Kidney tubule cell (primary cell): ENCODE results near the gene MSH3.
"Not testable (repeated sequence)": the region's sequence is repeated elsewhere in the genome, so short reads cannot be mapped to it uniquely, and the experiment has no call there.

Experiments
- DNase-seq: peaks from one replicate; pipeline ENCODE4 v3.0.0-alpha.2; 2018; ENCODE audit warnings: low spot score

MSH3 gene

GRCh38 chr5:80656425-80656824, 2.0 kb downstream of the MSH3 start:
- peak; percentile 31 for DNase-seq

DNA sequence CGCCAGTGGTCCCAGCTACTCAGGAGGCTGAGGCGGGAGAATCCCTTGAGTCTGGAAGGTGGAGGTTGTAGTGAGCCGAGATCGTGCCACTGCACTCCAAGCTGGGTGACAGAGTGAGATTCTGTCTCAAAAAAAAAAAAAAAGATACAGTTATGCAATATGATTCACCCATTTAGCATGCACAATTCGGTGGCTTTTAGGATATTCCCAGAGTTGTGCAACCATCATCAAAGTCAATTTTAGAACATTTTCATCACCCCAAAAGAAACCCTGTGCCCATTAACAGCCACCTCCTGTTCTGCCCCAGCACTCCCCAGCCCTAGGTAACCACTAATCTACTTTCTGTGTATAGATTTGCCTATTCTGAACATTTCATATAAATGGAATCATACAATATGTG, 4.7 kb downstream of the MSH3 start:
- no peak for DNase-seq

GRCh38 chr5:80660661-80661060, 6.2 kb downstream of the MSH3 start:
- not testable (repeated sequence) for DNase-seq

DNA sequence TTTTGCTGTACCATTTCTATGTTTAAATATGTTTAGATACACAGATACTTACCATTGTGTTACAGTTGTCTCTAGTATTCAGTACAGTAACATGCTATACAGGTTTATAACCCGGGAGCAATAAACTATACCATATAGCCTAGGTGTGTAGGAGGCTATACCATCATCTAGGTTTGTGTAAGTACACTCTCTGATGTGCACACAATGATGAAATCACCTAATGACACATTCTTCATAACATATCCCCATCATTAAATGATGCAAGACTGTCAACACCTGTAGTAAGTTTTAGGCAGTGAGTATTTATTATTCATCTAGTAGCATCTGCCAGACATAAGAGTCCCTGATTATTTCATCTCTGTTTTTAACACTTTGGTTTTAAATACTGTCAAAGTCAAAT, 7.7 kb downstream of the MSH3 start:
- DNase-seq: no peak

DNA sequence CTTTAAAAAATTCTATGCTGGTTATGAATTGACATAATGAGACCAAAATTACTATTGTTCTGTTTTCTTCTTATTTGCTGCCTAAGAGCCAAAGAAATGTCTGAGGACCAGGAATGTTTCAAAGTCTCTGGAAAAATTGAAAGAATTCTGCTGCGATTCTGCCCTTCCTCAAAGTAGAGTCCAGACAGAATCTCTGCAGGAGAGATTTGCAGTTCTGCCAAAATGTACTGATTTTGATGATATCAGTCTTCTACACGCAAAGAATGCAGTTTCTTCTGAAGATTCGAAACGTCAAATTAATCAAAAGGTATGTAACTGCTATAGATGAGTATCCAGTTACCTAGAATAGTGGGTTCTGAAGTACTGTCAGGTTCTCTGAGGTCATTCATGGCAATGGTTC, 10.6 kb downstream of the MSH3 start:
- DNase-seq: no peak

DNA sequence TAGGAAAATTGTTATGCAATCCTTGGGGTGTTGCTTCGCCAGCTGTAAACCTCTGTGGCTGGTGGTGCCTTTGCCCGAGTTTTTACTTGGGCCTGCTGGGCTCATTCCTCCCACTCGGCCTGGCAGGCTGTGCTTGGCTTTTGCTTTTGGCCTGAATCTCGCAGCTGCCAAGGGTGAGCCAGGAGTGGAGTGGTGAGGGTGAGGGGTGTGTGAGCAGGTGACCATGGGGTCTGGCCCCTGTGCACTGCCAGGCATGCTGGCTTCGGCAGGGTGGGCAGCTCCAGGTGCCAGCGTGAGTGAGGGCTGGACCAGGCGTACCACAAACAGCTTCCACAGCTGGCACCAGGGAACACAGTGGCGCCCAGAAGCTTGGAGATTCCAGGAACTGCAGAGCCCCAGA, 12.9 kb downstream of the MSH3 start:
- DNase-seq: no peak

DNA sequence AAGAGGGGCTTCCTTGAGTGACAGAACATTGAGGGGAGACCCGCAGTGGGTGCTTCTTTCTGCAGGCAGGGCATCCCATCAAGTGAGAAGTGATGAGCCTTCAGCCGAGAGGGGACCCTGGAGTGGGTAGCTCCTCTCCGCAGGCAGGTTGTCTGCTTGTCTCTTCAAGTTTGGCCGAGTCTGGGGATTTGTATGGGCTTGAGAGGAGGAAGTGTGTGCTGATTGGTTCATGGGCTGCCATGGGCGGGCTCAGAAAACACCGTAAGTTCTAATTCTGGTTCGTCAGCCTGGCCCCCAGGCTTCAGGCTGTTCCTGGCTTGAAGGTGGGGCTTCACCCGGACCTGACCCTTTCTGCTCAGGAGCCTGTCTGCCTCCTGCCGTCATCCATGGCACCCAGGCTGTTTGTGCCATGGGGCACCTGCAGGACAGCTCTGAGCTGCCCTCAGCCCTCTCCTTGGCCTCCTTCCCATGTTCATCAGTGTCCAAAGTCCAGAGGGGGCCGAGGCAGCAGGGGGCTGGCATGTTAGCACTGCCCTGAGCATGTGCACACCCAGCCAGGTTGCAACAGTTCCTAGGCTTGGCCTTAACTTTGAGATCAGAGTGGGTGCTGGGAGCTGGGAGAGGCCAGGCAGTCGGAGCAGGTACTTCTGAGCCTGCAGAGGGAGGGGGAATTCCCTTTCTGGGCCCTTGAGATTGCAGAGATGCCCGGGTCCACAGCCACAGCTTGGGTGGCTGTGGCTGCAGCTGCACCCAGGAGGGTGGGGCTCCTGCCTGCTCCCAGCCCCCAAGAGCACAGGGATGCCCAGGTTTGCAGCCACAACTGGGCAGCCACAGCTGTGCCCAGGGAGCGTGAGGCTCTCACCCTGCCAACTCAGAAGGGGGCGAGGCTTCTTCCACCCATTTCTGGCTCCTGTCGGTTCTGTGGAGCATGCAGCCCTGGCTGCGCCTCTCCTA, 13.8 kb downstream of the MSH3 start:
- peak; percentile 43 for DNase-seq

- DNase-seq: peak; percentile 76
Observed at GRCh38 chr5:80672140-80672736, 17.8 kb downstream of the MSH3 start.

GRCh38 chr5:80676706-80677105, 22.3 kb downstream of the MSH3 start:
- no peak for DNase-seq

DNA sequence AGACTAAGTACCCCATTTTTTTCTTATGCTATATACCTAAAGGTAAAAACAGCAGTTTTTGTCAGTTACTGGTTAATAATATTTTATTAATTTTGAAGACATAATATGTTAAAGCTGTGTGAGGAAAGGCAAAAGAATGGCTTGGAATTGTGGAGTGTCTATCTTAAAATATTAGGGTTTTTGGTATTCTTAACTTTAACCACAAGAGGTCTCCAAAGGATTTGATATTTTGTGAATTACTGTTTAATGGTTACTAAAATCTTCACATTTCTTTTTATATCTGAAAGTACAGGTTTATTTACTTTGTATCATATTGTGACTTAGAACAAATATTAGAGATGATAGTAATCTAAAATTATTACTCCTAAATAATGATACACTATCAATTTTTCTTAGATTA, 32.3 kb downstream of the MSH3 start:
- DNase-seq: peak; percentile 24

- DNase-seq: no peak
Observed at GRCh38 chr5:80688648-80689420, 34.4 kb downstream of the MSH3 start.

GRCh38 chr5:80689627-80690026, 35.2 kb downstream of the MSH3 start:
- DNase-seq: no peak

GRCh38 chr5:80695666-80696065, 41.2 kb downstream of the MSH3 start:
- no peak for DNase-seq

DNA sequence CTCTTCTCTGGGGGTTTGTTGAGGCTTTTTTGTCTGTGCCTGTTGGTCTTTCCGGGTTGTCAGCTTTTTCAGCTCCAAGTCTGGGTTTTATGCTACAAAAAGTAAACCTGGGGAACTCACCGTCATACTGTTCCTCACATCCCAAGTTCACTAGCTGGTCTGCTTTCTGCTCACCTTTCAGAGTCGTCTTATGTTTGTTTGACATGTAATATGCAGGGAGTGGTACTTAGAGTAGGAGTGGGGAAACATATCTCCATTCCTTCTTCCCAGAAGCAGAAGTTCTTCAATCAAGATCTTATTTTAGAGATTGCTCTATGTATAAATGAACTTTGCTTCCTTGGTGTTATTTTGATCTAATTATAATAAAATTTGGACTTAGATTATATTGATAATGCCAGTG, 42.0 kb downstream of the MSH3 start:
- DNase-seq: no peak

- peak; percentile 4 for DNase-seq
Observed at GRCh38 chr5:80697100-80697499, 42.6 kb downstream of the MSH3 start.

DNA sequence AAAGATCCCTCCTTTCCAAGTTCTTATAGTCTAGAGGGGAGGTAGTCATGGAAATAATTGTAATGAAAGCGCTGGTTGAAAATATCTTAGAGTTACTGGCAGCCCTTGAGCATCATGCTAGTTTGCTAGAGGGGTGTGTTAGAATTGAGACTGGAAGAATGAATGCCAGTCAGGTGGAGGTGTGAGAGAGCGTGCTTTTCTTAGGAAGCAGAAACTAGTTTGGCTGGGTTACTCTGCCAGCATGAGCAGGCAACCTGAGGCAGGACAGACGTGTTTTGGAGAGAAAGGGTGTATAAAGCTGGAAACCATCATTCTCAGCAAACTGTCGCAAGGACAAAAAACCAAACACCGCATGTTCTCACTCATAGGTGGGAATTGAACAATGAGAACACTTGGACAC, 43.9 kb downstream of the MSH3 start:
- DNase-seq: no peak

GRCh38 chr5:80701597-80701996, 47.1 kb downstream of the MSH3 start:
- no peak for DNase-seq

- no peak for DNase-seq
Observed at GRCh38 chr5:80703291-80703690, 48.8 kb downstream of the MSH3 start.

DNA sequence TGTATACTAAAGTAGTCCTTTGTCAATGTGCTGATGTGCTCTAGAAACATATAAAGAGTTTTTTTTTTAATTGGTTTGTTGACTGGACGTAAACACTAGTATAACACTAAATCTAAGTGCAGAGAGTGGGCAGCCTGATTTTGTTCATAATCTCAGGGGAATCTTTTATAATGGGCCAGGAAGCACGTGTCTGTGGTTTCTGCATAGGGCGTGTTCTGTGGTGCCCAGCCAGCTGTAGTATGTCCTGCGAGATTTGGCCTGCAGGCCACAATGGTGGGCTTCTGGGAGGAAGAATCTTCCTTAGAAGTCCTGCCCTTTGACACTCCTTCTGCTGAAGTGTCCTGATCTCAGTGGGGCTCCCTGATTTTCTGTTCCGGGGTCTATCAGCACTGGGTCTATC, 49.3 kb downstream of the MSH3 start:
- no peak for DNase-seq

GRCh38 chr5:80704221-80704620, 49.8 kb downstream of the MSH3 start:
- DNase-seq: peak; percentile 17

DNA sequence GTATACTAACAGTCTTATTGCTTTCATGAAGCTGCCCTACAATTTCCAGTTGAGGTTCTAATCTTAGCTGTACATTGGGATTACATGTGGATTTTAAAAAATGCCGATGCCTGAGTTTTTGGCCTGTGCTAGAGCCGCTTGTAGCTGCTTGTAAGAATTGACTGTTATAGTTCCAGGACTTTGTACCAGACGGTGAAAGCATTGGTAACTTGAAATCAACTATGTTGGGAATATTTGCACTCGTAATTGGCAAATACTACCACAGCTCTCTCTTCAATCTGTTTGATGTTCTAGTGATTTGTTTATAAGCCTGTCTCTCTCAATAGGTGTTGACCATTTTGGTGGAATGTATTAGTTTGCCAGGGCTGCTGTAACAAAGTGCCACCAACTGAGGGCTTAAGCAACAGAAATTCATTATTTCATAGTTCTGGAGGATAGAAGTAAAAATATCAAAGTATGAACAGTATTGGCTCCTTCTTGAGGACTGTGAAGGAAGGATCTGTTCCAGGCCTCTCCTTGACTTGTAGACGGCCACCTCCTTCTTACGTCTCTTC, 50.8 kb downstream of the MSH3 start:
- no peak for DNase-seq

- DNase-seq: no peak
Observed at GRCh38 chr5:80705801-80706200, 51.3 kb downstream of the MSH3 start.
